Measurements from ENCODE around the gene PLCH1. TPM values are rescaled to one million over a fixed set of nuclear protein-coding genes. Genes with fewer than 3 reads are reported as not detected.

PLCH1 gene
- total RNA-seq, 2 experiments from 2014 or later, result 0.06 TPM; not detected in 1

GRCh38 chr3:155675094-155675493 is 69.8 kb downstream of the PLCH1 start:
- H3K9me2 ChIP-seq (ENCODE audit: insufficient read depth, low read length), result no peaks in the 10 kb centered on the region
- H3K36me3 ChIP-seq (ENCODE audit: insufficient read depth, low read length), result no peaks in the 10 kb centered on the region
- ChIA-PET POLR2A (interaction anchor here (0.5 to 0.8 kb wide), 3 partner anchors 9 to 226 kb away, joined by 3 to 4 read pairs (median 3); no protein-coding TSS in a partner anchor), CTCF (ENCODE audit: unreplicated experiment) (interaction anchor here (0.5 kb wide), 1 partner anchor 1033 kb away, joined by 3 read pairs; no protein-coding TSS in a partner anchor)
- H3K79me2 ChIP-seq (ENCODE audit: insufficient read depth, low read depth, low read length), result no peaks in the 10 kb centered on the region
- no peaks in the 10 kb centered on the region for H3K9me3 ChIP-seq (ENCODE audit: low read length)
- no peak overlapping the region for H3K27ac ChIP-seq (ENCODE audit: low read depth, low read length, poor library complexity, severe bottlenecking)
- TF ChIP-seq CTCF (conservative IDR thresholded peaks at IDR 0.05; ENCODE audit: low read length), result no peak
- TF ChIP-seq EZH2phosphoT487 (IDR thresholded peaks at IDR 0.05; ENCODE audit: borderline replicate concordance, low read depth, low read length), result no peak
- no TSS peak for BruUV-seq (replicated peaks)
- intact Hi-C loops (cut with micrococcal nuclease; ENCODE audit: unreplicated experiment), result no loop called here
- H3K4me1 ChIP-seq (ENCODE audit: insufficient read depth, low read length, poor library complexity, severe bottlenecking), result no peaks in the 10 kb centered on the region
- DNase-seq (ENCODE audit: low spot score), result no peak
- no peaks in the 10 kb centered on the region for H4K20me1 ChIP-seq (ENCODE audit: insufficient read depth, low read length)
- no peak overlapping the region for H2AFZ ChIP-seq (ENCODE audit: low read length)
- no peak overlapping the region for H3K4me2 ChIP-seq (ENCODE audit: low read length)
- H3K4me3 ChIP-seq (ENCODE audit: low read depth, low read length, poor library complexity, severe bottlenecking), result no peak overlapping the region

- H3K4me1 ChIP-seq (ENCODE audit: insufficient read depth, low read length, poor library complexity, severe bottlenecking), result no peaks in the 10 kb centered on the region
- BruUV-seq (replicated peaks), result no TSS peak
- H4K20me1 ChIP-seq (ENCODE audit: insufficient read depth, low read length), result no peaks in the 10 kb centered on the region
- POLR2A ChIA-PET, result interaction anchor here (0.9 kb wide), 1 partner anchor 34 kb away, joined by 4 read pairs; no protein-coding TSS in a partner anchor
- TF ChIP-seq CTCF (conservative IDR thresholded peaks at IDR 0.05; ENCODE audit: low read length) (no peak), EZH2phosphoT487 (IDR thresholded peaks at IDR 0.05; ENCODE audit: borderline replicate concordance, low read depth, low read length) (no peak)
- no peak overlapping the region for H3K4me3 ChIP-seq (ENCODE audit: low read depth, low read length, poor library complexity, severe bottlenecking)
- no peak overlapping the region for H2AFZ ChIP-seq (ENCODE audit: low read length)
- H3K79me2 ChIP-seq (ENCODE audit: insufficient read depth, low read depth, low read length), result no peaks in the 10 kb centered on the region
- H3K36me3 ChIP-seq (ENCODE audit: insufficient read depth, low read length), result no peaks in the 10 kb centered on the region
- CTCF ChIA-PET (ENCODE audit: unreplicated experiment), result no interaction called here
- no peak overlapping the region for H3K27ac ChIP-seq (ENCODE audit: low read depth, low read length, poor library complexity, severe bottlenecking)
- H3K9me2 ChIP-seq (ENCODE audit: insufficient read depth, low read length), result no peaks in the 10 kb centered on the region
- no peak for DNase-seq (ENCODE audit: low spot score)
- H3K4me2 ChIP-seq (ENCODE audit: low read length), result no peak overlapping the region
- intact Hi-C loops (cut with micrococcal nuclease; ENCODE audit: unreplicated experiment), result no loop called here
- no peaks in the 10 kb centered on the region for H3K9me3 ChIP-seq (ENCODE audit: low read length)
Measured at GRCh38 chr3:155673421-155673820, 71.5 kb downstream of the PLCH1 start.

GRCh38 chr3:155670335-155670734 is 74.5 kb downstream of the PLCH1 start:
- Histone ChIP-seq H3K27ac (ENCODE audit: low read depth, low read length, poor library complexity, severe bottlenecking) (no peak overlapping the region), H4K20me1 (ENCODE audit: insufficient read depth, low read length) (no peaks in the 10 kb centered on the region), H2AFZ (ENCODE audit: low read length) (no peak overlapping the region), H3K9me3 (ENCODE audit: low read length) (no peaks in the 10 kb centered on the region), H3K4me2 (ENCODE audit: low read length) (no peak overlapping the region), H3K79me2 (ENCODE audit: insufficient read depth, low read depth, low read length) (no peaks in the 10 kb centered on the region), H3K4me3 (ENCODE audit: low read depth, low read length, poor library complexity, severe bottlenecking) (no peak overlapping the region), H3K36me3 (ENCODE audit: insufficient read depth, low read length) (no peaks in the 10 kb centered on the region), H3K4me1 (ENCODE audit: insufficient read depth, low read length, poor library complexity, severe bottlenecking) (no peaks in the 10 kb centered on the region), H3K9me2 (ENCODE audit: insufficient read depth, low read length) (no peaks in the 10 kb centered on the region)
- CTCF ChIA-PET (ENCODE audit: unreplicated experiment), result interaction anchor here (0.5 kb wide), 1 partner anchor 136 kb away, joined by 3 read pairs; no protein-coding TSS in a partner anchor
- intact Hi-C loops (cut with micrococcal nuclease; ENCODE audit: unreplicated experiment), result no loop called here
- no peak for DNase-seq (ENCODE audit: low spot score)
- POLR2A ChIA-PET, result no interaction called here
- BruUV-seq (replicated peaks), result no TSS peak
- TF ChIP-seq CTCF (conservative IDR thresholded peaks at IDR 0.05; ENCODE audit: low read length) (no peak), EZH2phosphoT487 (IDR thresholded peaks at IDR 0.05; ENCODE audit: borderline replicate concordance, low read depth, low read length) (no peak)

Measured in OCI-LY7 (cell line).